ENCODE results near the gene KCNK5. TPM values are rescaled to one million over a fixed set of nuclear protein-coding genes. Genes with fewer than 3 reads are reported as not detected.

Gene KCNK5
- total RNA-seq, 1 donor from 2014 or later, result 10.1 TPM

DNA sequence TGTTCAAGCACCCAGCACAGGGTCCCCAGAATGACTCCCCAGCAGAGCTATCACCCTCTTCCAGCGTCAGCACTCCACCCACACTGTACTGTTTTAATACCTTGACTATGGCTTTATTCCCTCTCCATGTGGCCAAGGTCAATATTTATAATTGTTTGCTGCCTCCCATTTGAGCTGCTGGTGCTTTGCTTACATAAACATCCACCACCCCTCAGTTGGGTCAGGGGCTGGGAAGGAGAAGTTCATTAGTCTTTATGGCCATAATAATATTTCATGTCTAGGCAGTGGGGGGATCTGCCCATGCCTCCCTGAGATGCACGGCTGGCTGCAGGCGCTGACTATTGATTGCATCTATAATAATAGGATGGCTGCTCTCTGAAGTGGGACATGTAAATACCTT lies 72.5 kb downstream of the KCNK5 start:
- peaks cover 6% of the 10 kb centered on the region for H3K27me3 Mint-ChIP-seq

DNA sequence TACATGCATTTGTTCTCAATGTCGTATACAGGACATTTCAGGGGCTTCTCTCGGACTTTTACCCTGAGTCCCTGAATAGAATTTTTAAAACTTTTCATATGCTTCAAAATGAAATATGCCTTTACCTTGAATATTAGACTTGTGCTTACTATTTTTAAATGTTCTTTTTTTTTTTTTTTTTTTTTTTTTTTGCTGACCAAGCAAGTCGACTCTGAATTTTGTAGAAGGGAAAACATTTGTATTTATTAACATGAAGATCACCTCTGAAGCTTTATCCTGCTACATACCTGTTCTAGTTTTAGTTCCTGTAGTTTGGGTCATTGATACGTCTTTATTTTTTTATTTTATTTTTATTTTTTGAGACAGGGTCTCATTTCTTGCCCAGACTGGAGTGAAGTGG lies 74.6 kb downstream of the KCNK5 start:
- no peaks in the 10 kb centered on the region for H3K36me3 Mint-ChIP-seq
- H3K4me1 Mint-ChIP-seq (ENCODE audit: unreplicated experiment), result peaks cover 13% of the 10 kb centered on the region
- no peak overlapping the region for H3K27ac Mint-ChIP-seq
- peaks cover 14% of the 10 kb centered on the region for H3K27me3 Mint-ChIP-seq
- H3K4me3 Mint-ChIP-seq, result no peak overlapping the region
- DNase-seq (ENCODE audit: extremely low spot score, unreplicated experiment), result no peak
- no peaks in the 10 kb centered on the region for H3K9me3 Mint-ChIP-seq
- TF ChIP-seq, protein P1, sequence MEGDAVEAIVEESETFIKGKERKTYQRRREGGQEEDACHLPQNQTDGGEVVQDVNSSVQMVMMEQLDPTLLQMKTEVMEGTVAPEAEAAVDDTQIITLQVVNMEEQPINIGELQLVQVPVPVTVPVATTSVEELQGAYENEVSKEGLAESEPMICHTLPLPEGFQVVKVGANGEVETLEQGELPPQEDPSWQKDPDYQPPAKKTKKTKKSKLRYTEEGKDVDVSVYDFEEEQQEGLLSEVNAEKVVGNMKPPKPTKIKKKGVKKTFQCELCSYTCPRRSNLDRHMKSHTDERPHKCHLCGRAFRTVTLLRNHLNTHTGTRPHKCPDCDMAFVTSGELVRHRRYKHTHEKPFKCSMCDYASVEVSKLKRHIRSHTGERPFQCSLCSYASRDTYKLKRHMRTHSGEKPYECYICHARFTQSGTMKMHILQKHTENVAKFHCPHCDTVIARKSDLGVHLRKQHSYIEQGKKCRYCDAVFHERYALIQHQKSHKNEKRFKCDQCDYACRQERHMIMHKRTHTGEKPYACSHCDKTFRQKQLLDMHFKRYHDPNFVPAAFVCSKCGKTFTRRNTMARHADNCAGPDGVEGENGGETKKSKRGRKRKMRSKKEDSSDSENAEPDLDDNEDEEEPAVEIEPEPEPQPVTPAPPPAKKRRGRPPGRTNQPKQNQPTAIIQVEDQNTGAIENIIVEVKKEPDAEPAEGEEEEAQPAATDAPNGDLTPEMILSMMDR (conservative IDR thresholded peaks at IDR 0.05), result no peak

More for the DNA sequence above, 72.5 kb downstream of the KCNK5 start:
- TF ChIP-seq, protein P1 (conservative IDR thresholded peaks at IDR 0.05), result no peak
- Mint-ChIP-seq H3K36me3 (no peaks in the 10 kb centered on the region), H3K9me3 (no peaks in the 10 kb centered on the region), H3K4me1 (ENCODE audit: unreplicated experiment) (peaks cover 13% of the 10 kb centered on the region), H3K27ac (no peak overlapping the region), H3K4me3 (no peak overlapping the region)
- no peak for DNase-seq (ENCODE audit: extremely low spot score, unreplicated experiment)

DNA sequence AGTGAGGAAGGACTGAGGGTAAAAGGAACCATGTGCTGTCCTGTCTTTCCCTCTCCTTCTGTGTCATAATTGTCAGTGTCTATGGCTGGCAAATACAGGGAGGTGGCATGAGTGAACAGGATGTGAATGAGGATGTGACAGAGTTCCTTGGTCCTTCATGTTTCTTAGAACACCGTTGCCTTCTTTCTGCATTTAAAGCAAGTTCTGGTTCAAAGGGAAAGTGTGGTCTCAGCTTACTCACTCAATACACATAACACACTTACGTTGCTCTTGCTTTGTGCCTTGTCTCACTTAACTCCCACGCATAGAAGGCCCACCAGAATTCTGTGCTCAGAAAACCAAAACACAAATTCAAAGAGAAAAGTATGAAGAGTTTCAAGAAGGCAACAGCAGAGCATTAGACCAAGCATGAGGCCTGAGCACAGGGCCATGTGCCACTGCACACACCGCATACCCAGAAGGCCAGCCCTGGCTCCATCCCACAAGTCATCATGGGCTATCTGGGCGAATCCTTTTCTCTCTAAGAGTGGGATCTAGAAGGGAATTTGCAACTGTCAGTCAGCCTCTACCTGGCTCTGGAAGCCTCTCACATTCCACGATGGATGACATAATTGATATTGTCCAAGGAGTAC lies 75.4 kb downstream of the KCNK5 start:
- no peak for DNase-seq (ENCODE audit: extremely low spot score, unreplicated experiment)
- TF ChIP-seq, protein P1 (conservative IDR thresholded peaks at IDR 0.05), result no peak
- no peaks in the 10 kb centered on the region for H3K36me3 Mint-ChIP-seq
- H3K9me3 Mint-ChIP-seq, result no peaks in the 10 kb centered on the region
- H3K4me3 Mint-ChIP-seq, result no peak overlapping the region
- no peak overlapping the region for H3K27ac Mint-ChIP-seq
- H3K4me1 Mint-ChIP-seq (ENCODE audit: unreplicated experiment), result peaks cover 13% of the 10 kb centered on the region
- peaks cover 19% of the 10 kb centered on the region for H3K27me3 Mint-ChIP-seq

DNA sequence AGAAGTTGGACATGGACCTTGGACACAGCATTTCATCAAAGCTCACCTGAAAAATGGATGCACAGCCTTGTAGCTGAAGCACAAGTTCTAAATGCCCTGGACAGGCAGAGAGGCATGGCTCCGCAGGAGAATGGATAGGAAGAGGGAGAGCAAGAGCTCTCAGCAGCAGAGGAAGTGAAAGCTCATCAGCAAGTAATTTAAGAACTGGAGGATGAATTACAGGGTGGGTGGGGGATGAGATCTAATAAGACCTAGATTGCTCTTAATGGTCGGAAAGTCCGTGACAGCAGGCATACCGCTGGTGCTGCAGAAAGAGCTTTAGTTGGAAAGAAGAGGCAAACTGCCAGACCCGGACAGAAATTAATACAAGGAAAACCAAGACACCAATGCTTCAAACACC lies 77.0 kb downstream of the KCNK5 start:
- no peak overlapping the region for H3K4me3 Mint-ChIP-seq
- H3K27ac Mint-ChIP-seq, result no peak overlapping the region
- H3K36me3 Mint-ChIP-seq, result no peaks in the 10 kb centered on the region
- H3K9me3 Mint-ChIP-seq, result no peaks in the 10 kb centered on the region
- H3K4me1 Mint-ChIP-seq (ENCODE audit: unreplicated experiment), result peaks cover 8% of the 10 kb centered on the region
- TF ChIP-seq, protein P1 (conservative IDR thresholded peaks at IDR 0.05), result no peak
- peaks cover 25% of the 10 kb centered on the region for H3K27me3 Mint-ChIP-seq
- DNase-seq (ENCODE audit: extremely low spot score, unreplicated experiment), result no peak

DNA sequence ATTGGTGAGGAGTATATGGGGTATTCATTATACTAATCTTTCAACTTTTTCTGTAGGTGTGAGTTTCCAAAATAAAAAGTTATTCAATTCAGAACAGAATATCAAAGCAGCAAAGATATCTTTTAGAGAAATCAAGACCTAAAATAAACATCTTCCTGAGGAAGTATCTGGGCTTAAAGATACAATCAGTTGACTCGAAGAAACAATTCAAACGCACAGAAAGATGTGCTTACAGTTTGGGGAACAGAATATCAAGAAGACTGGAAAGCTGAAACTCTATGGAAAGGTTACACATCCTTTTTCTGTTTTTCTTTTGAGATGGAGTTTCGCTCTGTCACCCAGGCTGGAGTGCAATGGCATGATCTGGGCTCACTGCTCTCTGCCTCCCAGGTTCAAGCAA lies 78.1 kb downstream of the KCNK5 start:
- peaks cover 26% of the 10 kb centered on the region for H3K27me3 Mint-ChIP-seq
- H3K27ac Mint-ChIP-seq, result no peak overlapping the region
- TF ChIP-seq, protein P1 (conservative IDR thresholded peaks at IDR 0.05), result no peak
- peaks cover 8% of the 10 kb centered on the region for H3K4me1 Mint-ChIP-seq (ENCODE audit: unreplicated experiment)
- H3K4me3 Mint-ChIP-seq, result no peak overlapping the region
- no peak for DNase-seq (ENCODE audit: extremely low spot score, unreplicated experiment)
- no peaks in the 10 kb centered on the region for H3K9me3 Mint-ChIP-seq
- H3K36me3 Mint-ChIP-seq, result no peaks in the 10 kb centered on the region
